Measurements from ENCODE around the gene HNMT.
"Not testable (repeated sequence)": the region's sequence is repeated elsewhere in the genome, so short reads cannot be mapped to it uniquely, and the experiment has no call there.

The HNMT gene

DNA sequence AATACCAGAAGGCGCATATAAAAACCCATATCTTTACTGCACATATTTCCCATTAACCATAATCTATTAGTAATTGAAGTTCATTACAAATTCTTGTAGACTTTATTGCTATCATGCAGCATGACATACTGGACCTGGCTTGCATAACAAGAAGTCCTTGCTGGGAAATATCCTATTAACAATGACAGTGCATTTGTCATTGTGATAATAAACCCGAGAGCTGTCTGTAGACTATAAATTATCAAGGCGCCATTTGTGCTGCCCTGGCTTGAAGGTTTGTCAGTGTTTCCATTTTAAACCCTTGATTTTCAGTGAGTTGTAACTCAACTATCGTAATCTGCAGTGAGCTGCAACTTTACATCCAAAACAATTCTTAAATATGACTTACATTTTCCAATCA is 59.0 kb downstream of the HNMT start:
- Mint-ChIP-seq H3K9me3 (no peaks in the 10 kb centered on the region), H3K36me3 (ENCODE audit: low read depth) (no peaks in the 10 kb centered on the region), H3K4me1 (ENCODE audit: low read depth) (no peaks in the 10 kb centered on the region), H3K27ac (no peak overlapping the region), H3K27me3 (ENCODE audit: low read depth) (no peaks in the 10 kb centered on the region), H3K4me3 (no peak overlapping the region)

- no peaks in the 10 kb centered on the region for H3K36me3 Mint-ChIP-seq (ENCODE audit: low read depth)
- H3K4me1 Mint-ChIP-seq (ENCODE audit: low read depth) = no peaks in the 10 kb centered on the region
- no peaks in the 10 kb centered on the region for H3K9me3 Mint-ChIP-seq
- no peak overlapping the region for H3K4me3 Mint-ChIP-seq
- no peak overlapping the region for H3K27ac Mint-ChIP-seq
- H3K27me3 Mint-ChIP-seq (ENCODE audit: low read depth) = no peaks in the 10 kb centered on the region
Measured at GRCh38 chr2:138023976-138024375, 59.7 kb downstream of the HNMT start.

DNA sequence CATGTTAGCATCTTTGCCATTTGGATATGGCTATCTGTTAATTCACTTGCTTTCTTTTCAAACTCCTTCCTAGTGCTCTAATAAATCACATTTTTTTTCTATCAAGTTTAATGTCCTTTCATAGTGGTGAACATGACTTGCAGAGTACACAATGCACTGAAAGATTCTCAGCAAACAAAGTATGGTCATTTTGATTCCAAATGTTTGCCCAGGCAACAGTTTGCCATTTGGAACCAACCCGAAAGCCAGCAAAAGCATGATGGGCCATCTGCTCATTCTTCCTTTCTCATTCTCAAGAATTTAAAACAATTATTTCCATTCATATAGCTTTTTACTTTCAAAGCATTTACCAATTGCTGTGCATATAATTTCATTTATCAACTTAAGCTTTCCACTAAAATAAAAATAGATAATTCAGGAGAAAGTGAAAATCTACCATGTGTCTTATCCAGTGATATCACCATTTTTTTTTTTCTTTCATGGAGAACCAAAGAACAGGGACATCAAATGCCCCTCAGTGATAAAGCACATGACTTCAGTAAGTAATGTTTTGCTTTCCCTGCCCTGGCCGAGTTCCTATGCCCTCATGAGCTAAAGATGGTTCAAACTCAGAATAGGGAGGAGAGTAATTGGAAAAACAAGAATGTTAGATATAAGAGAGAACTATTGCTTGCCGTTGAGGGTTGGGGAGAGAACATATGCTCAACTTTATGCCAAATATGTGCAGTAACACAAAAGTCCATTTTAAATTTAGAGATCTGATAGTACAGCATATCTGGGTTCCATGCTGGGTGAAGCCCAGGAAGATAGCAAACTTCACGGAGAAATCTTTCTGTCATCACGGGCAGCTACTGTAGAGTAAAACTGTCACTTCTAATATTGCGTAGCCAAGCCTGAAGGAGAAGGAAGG is 62.1 kb downstream of the HNMT start:
- H3K27me3 Mint-ChIP-seq (ENCODE audit: low read depth) = no peaks in the 10 kb centered on the region
- no peaks in the 10 kb centered on the region for H3K4me1 Mint-ChIP-seq (ENCODE audit: low read depth)
- no peak overlapping the region for H3K27ac Mint-ChIP-seq
- no peak overlapping the region for H3K4me3 Mint-ChIP-seq
- no peaks in the 10 kb centered on the region for H3K9me3 Mint-ChIP-seq
- no peaks in the 10 kb centered on the region for H3K36me3 Mint-ChIP-seq (ENCODE audit: low read depth)

DNA sequence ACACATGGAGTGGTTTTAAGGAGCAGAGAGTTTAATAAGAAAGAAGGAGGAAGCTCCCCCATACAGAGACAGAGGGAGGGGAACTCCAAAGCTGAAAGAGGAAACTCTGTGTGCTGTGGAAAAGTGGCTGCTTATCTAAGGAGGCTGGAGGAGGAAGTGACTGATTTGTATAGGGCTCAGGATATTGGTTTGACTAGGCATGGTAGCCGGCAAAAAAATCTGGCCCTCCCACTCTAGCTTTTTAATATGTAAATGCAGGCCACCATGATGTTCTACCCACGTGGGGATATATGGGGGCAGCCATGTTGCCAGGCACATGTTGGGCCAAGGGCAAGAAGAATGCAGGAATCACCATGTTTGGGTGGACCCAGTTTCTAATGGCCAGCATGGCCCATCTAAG is 64.3 kb downstream of the HNMT start:
- Mint-ChIP-seq H3K4me1 (ENCODE audit: low read depth) (no peaks in the 10 kb centered on the region), H3K27ac (no peak overlapping the region), H3K36me3 (ENCODE audit: low read depth) (no peaks in the 10 kb centered on the region), H3K4me3 (no peak overlapping the region), H3K9me3 (no peaks in the 10 kb centered on the region), H3K27me3 (ENCODE audit: low read depth) (no peaks in the 10 kb centered on the region)

DNA sequence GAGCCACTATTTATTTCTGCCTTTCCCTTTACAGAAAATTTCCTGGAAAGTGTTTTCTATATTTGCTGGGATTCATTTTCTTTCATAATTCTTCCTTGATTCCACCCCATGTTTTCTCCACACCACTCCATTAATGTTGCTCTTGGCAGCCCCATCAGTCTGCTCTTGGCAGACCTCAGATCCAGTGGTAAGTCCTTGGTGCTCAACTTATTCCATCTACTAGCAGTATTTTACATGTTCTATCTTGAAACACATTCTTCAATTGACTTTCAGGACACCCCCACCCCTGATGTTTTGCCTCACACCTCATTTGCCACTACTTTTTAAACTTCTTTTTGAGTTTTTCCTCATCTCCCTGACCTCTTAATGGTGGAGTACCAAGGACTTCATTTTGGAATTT is 65.0 kb downstream of the HNMT start:
- Mint-ChIP-seq H3K27me3 (ENCODE audit: low read depth) (no peaks in the 10 kb centered on the region), H3K9me3 (no peaks in the 10 kb centered on the region), H3K4me3 (no peak overlapping the region), H3K36me3 (ENCODE audit: low read depth) (no peaks in the 10 kb centered on the region), H3K27ac (no peak overlapping the region), H3K4me1 (ENCODE audit: low read depth) (no peaks in the 10 kb centered on the region)

DNA sequence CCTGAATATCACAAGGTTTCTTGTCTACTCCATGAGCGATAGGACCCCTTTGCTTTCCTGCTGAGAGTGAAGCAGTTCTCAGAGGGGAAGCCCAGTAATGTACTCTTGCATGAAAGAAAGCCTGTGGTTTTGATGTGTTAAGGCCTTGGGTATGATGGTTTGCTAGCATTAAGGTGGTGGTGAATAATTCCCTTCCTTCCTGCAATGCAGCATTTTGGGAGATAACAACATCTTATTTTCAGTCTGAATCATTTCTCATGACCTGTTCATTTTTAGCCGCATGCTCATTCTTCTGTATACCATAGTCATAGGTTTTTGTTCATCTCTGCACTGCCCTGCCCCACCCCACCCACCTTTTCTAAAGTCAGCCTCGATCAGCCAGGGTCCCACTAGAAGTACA is 66.2 kb downstream of the HNMT start:
- Mint-ChIP-seq H3K9me3 (no peaks in the 10 kb centered on the region), H3K4me3 (no peak overlapping the region), H3K27me3 (ENCODE audit: low read depth) (no peaks in the 10 kb centered on the region), H3K27ac (no peak overlapping the region), H3K36me3 (ENCODE audit: low read depth) (no peaks in the 10 kb centered on the region), H3K4me1 (ENCODE audit: low read depth) (no peaks in the 10 kb centered on the region)

DNA sequence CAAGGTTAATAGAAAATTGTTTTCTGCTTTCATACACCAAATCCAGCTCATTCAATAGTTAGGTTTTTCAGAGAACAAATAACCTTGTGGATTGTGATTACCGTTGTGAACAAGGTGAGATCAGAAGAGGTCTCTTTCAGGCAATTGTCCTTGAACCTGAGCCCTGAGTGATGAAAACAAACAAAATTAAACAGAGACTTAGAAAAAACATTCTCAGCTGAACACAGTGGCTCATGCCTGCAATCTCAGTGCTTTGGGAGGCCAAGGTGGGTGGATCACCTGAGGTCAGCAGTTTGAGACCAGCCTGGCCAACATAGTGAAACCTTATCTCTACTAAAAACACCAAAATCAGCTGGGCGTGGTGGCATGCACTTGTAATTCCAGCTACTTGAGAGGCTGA is 68.1 kb downstream of the HNMT start:
- Mint-ChIP-seq H3K4me3 (no peak overlapping the region), H3K27me3 (ENCODE audit: low read depth) (no peaks in the 10 kb centered on the region), H3K27ac (no peak overlapping the region), H3K9me3 (no peaks in the 10 kb centered on the region), H3K36me3 (ENCODE audit: low read depth) (no peaks in the 10 kb centered on the region), H3K4me1 (ENCODE audit: low read depth) (no peaks in the 10 kb centered on the region)

- Mint-ChIP-seq H3K9me3 (no peaks in the 10 kb centered on the region), H3K27me3 (ENCODE audit: low read depth) (no peaks in the 10 kb centered on the region), H3K36me3 (ENCODE audit: low read depth) (no peaks in the 10 kb centered on the region), H3K27ac (no peak overlapping the region), H3K4me1 (ENCODE audit: low read depth) (no peaks in the 10 kb centered on the region), H3K4me3 (no peak overlapping the region)
Measured at GRCh38 chr2:138034536-138034935, 70.3 kb downstream of the HNMT start.

DNA sequence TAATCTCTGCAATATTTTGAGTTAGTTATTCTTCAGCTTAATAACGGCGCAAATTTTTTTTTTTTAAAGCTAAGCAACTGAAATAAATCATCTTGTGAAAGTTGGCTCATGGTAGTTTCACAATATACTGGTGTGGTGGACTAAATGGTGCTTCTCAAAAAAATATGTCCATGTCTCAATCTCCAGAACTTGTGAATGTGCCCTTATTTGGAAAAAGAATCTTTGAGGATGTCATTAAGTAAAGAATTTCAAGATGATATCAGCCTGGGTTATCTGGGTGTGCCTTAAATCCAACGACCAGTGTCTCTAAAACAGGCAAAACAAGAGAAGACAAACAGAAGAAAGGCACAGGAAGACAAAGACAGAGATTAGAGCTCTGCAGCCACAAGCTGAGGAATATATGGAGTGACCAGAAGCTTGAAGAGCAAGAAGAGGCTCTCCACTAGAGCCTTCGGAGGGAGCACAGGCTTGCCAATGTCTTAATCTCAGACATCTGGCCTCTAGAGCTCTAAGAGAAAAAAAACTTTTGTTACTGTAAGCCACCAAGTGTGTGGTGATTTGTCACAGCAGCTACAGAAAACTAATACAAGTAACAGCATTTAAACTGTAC is 71.4 kb downstream of the HNMT start:
- Mint-ChIP-seq H3K4me1 (ENCODE audit: low read depth) (no peaks in the 10 kb centered on the region), H3K36me3 (ENCODE audit: low read depth) (no peaks in the 10 kb centered on the region), H3K9me3 (no peaks in the 10 kb centered on the region), H3K4me3 (no peak overlapping the region), H3K27ac (no peak overlapping the region), H3K27me3 (ENCODE audit: low read depth) (no peaks in the 10 kb centered on the region)

DNA sequence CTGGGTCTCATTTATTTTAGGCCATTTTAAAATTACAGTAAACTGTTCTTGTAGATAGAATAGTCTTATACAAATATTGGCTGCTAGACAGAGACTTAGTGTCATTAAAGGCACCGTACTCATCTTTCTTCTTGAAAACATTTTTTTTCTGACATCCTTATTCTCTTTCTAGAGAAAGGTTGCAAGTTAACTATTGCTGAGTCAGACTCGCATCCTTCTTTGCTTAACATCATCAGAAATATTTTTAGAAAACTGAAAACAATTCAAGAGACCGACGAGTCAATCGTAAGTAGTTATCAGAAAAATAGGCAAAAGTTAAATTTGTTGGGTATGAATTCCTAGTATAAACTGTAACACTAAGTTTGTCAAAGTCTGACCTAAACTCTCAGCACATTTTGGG is 72.2 kb downstream of the HNMT start:
- Mint-ChIP-seq H3K4me3 (no peak overlapping the region), H3K27me3 (ENCODE audit: low read depth) (no peaks in the 10 kb centered on the region), H3K9me3 (no peaks in the 10 kb centered on the region), H3K27ac (no peak overlapping the region), H3K36me3 (ENCODE audit: low read depth) (no peaks in the 10 kb centered on the region), H3K4me1 (ENCODE audit: low read depth) (no peaks in the 10 kb centered on the region)

- Mint-ChIP-seq H3K27ac (no peak overlapping the region), H3K36me3 (ENCODE audit: low read depth) (no peaks in the 10 kb centered on the region), H3K4me3 (no peak overlapping the region), H3K9me3 (no peaks in the 10 kb centered on the region), H3K4me1 (ENCODE audit: low read depth) (no peaks in the 10 kb centered on the region), H3K27me3 (ENCODE audit: low read depth) (no peaks in the 10 kb centered on the region)
Measured at GRCh38 chr2:138037090-138037489, 72.8 kb downstream of the HNMT start.

DNA sequence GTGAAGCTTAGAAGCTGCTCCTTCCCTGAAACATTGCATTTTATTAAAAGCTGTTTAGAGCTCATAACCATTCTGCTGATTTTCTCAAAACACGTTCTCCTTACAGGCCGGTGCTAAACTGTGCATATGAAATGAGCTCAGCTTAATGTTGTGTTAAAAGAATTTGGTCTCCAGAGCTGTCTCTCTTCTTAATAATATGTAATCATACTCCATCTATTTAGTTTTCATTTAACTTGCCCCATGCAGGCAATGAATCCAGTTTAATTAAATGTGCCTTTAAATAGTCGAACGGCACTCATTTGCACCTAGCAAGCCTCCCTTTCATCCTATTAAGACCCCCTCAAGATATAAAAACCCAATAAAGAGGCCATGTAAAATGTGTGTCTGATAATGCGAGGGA is 76.3 kb downstream of the HNMT start:
- no peaks in the 10 kb centered on the region for H3K4me1 Mint-ChIP-seq (ENCODE audit: low read depth)
- H3K9me3 Mint-ChIP-seq = peaks cover 6% of the 10 kb centered on the region
- H3K36me3 Mint-ChIP-seq (ENCODE audit: low read depth) = no peaks in the 10 kb centered on the region
- H3K27me3 Mint-ChIP-seq (ENCODE audit: low read depth) = no peaks in the 10 kb centered on the region
- H3K27ac Mint-ChIP-seq = no peak overlapping the region
- no peak overlapping the region for H3K4me3 Mint-ChIP-seq

DNA sequence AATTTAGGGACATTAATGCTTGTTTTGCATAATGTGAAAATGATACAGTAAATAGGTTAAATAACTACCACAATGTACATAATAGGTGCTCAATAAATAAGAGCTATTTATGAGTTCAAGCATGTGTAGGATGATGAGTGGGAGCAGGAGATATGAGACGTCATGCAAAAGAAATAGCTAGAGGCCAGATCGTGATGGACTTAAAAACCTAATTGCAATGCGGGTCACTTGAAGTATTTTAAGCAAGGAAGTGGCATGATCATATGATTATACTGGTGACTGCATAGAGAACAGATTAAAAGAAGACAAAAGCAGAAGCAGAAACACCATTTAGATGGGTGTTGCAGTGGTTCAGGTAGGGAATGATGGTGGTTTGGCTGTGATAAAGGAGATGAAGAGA is 78.0 kb downstream of the HNMT start:
- H3K36me3 Mint-ChIP-seq (ENCODE audit: low read depth) = no peaks in the 10 kb centered on the region
- H3K4me3 Mint-ChIP-seq = no peak overlapping the region

DNA sequence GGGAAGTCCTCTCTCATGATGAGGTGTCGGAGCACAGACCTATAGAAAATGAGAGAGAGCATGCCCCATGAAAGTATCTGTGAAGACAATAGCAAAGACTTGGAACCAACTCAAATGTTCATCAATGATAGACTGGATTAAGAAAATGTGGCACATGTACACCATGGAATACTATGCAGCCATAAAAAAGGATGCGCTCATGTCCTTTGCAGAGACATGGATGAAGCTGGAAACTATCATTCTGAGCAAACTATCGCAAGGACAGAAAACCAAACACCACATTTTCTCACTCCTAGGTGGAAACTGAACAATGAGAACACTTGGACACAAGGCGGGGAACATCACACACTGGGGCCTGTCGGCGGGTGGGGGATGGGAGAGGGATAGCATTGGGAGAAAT is 79.3 kb downstream of the HNMT start:
- not testable (repeated sequence) for H3K4me1 Mint-ChIP-seq (ENCODE audit: low read depth); H3K27ac Mint-ChIP-seq; H3K9me3 Mint-ChIP-seq; H3K36me3 Mint-ChIP-seq (ENCODE audit: low read depth); H3K4me3 Mint-ChIP-seq; H3K27me3 Mint-ChIP-seq (ENCODE audit: low read depth)

More for the DNA sequence above, 78.0 kb downstream of the HNMT start:
- no peaks in the 10 kb centered on the region for H3K27me3 Mint-ChIP-seq (ENCODE audit: low read depth)
- no peaks in the 10 kb centered on the region for H3K4me1 Mint-ChIP-seq (ENCODE audit: low read depth)
- peaks cover 6% of the 10 kb centered on the region for H3K9me3 Mint-ChIP-seq
- no peak overlapping the region for H3K27ac Mint-ChIP-seq

DNA sequence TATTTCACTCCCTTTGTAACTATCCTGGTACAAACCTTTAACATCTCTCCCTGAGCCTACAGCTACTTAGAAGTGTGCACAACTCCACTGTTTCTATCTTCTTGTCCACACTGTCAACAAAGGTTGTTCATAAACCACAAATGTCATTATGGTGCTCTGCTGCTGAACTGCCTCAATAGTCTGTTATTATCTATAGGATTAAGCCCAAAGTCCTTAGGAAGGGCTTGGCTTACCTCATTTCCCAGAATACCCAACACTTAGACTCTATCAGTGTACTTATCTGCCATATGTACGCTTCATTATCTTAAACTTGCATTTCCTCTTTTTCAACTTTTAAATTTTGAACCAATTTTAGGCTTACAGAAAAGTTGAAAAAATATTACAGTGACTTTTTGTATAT is 94.2 kb downstream of the HNMT start:
- no peaks in the 10 kb centered on the region for H3K9me3 Mint-ChIP-seq
- H3K4me1 Mint-ChIP-seq (ENCODE audit: low read depth) = no peaks in the 10 kb centered on the region
- no peaks in the 10 kb centered on the region for H3K27me3 Mint-ChIP-seq (ENCODE audit: low read depth)
- H3K27ac Mint-ChIP-seq = no peak overlapping the region
- H3K36me3 Mint-ChIP-seq (ENCODE audit: low read depth) = no peaks in the 10 kb centered on the region
- no peak overlapping the region for H3K4me3 Mint-ChIP-seq
